ENCODE results near the gene MAP3K9. TPM values are rescaled to one million over a fixed set of nuclear protein-coding genes. Genes with fewer than 3 reads are reported as not detected.

The MAP3K9 gene
- total RNA-seq, 1 experiment from 2014 or later: 28.0 TPM

DNA sequence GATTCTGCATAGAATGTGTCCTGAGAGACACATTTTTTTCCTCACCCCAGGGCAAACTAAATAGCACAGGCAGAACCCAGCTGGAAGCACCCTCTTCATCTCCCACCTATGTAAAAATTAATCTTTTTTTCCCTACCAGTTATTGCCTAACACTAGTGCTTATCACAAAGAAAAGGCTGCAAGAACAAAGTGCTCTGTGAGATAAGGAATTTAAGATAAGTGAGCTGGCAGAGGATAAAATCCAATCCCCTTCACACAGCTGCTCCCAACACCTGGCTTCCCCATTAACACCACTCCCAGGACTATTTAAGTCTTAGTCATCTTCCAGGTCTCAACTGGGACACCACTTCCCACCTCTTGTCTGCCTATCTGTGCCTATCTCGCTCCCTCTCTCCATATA lies 92.4 kb downstream of the MAP3K9 start (continued):
- TF ChIP-seq ATF2 (CRISPR knock-in tag; IDR thresholded peaks at IDR 0.05; ENCODE audit: borderline replicate concordance, low read depth) (no peak), TEAD4 (CRISPR knock-in tag; IDR thresholded peaks at IDR 0.05) (no peak), CBFB (CRISPR knock-in tag; IDR thresholded peaks at IDR 0.05; ENCODE audit: low read depth) (no peak), ZNF512 (CRISPR knock-in tag; IDR thresholded peaks at IDR 0.05; ENCODE audit: borderline replicate concordance) (no peak)

GRCh38 chr14:70716483-70716882 lies 92.8 kb downstream of the MAP3K9 start:
- Mint-ChIP-seq H3K27ac (no peak overlapping the region), H3K4me3 (no peak overlapping the region), H3K36me3 (no peaks in the 10 kb centered on the region), H3K27me3 (ENCODE audit: low read depth) (no peaks in the 10 kb centered on the region), H3K4me1 (peaks cover 29% of the 10 kb centered on the region), H3K9me3 (no peaks in the 10 kb centered on the region)
- TF ChIP-seq MXD4 (CRISPR knock-in tag; IDR thresholded peaks at IDR 0.05; ENCODE audit: borderline replicate concordance) (no peak), ZBTB43 (CRISPR knock-in tag; IDR thresholded peaks at IDR 0.05) (no peak), ZNF232 (CRISPR knock-in tag; IDR thresholded peaks at IDR 0.05) (no peak), ZNF263 (CRISPR knock-in tag; IDR thresholded peaks at IDR 0.05; ENCODE audit: low read depth) (no peak), TEAD4 (CRISPR knock-in tag; IDR thresholded peaks at IDR 0.05) (no peak), PRRX2 (CRISPR knock-in tag; IDR thresholded peaks at IDR 0.05) (no peak), ETV6 (CRISPR knock-in tag; IDR thresholded peaks at IDR 0.05) (no peak)
- TF ChIP-seq, protein P1, sequence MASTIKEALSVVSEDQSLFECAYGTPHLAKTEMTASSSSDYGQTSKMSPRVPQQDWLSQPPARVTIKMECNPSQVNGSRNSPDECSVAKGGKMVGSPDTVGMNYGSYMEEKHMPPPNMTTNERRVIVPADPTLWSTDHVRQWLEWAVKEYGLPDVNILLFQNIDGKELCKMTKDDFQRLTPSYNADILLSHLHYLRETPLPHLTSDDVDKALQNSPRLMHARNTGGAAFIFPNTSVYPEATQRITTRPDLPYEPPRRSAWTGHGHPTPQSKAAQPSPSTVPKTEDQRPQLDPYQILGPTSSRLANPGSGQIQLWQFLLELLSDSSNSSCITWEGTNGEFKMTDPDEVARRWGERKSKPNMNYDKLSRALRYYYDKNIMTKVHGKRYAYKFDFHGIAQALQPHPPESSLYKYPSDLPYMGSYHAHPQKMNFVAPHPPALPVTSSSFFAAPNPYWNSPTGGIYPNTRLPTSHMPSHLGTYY (CRISPR knock-in tag; IDR thresholded peaks at IDR 0.05): no peak
- ChIA-PET POLR2A (interaction anchor here (0.6 kb wide), 2 partner anchors 7 to 86 kb away, joined by 4 to 7 read pairs; no protein-coding TSS in a partner anchor), CTCF (interaction anchor here (0.6 to 1.4 kb wide), 5 partner anchors 9 to 127 kb away, joined by 3 to 7 read pairs (median 4); partner anchors contain the start of gene MAP3K9)
- no peak for DNase-seq (ENCODE audit: low spot score)
- ATAC-seq: no peak

- CTCF ChIA-PET: interaction anchor here (0.6 to 2.4 kb wide), 36 partner anchors 9 to 316 kb away, joined by 3 to 20 read pairs (median 4); partner anchors contain the start of genes MAP3K9, PCNX1 and TTC9
- Mint-ChIP-seq H3K36me3 (no peaks in the 10 kb centered on the region), H3K4me1 (peaks cover 48% of the 10 kb centered on the region), H3K9me3 (no peaks in the 10 kb centered on the region), H3K27me3 (ENCODE audit: low read depth) (no peaks in the 10 kb centered on the region), H3K27ac (no peak overlapping the region), H3K4me3 (no peak overlapping the region)
- ATAC-seq (peak; percentile 18), DNase-seq (ENCODE audit: low spot score) (peak; percentile 44)
- TF ChIP-seq, protein P2, sequence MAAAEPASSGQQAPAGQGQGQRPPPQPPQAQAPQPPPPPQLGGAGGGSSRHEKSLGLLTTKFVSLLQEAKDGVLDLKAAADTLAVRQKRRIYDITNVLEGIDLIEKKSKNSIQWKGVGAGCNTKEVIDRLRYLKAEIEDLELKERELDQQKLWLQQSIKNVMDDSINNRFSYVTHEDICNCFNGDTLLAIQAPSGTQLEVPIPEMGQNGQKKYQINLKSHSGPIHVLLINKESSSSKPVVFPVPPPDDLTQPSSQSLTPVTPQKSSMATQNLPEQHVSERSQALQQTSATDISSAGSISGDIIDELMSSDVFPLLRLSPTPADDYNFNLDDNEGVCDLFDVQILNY (CRISPR knock-in tag; IDR thresholded peaks at IDR 0.05): no peak
- TF ChIP-seq FOXP1 (CRISPR knock-in tag; IDR thresholded peaks at IDR 0.05; ENCODE audit: borderline replicate concordance) (no peak), ELF4 (CRISPR knock-in tag; IDR thresholded peaks at IDR 0.05; ENCODE audit: low read depth) (no peak), IRF2 (CRISPR knock-in tag; IDR thresholded peaks at IDR 0.05; ENCODE audit: borderline replicate concordance, low read depth) (no peak)
- TF ChIP-seq, protein P3, sequence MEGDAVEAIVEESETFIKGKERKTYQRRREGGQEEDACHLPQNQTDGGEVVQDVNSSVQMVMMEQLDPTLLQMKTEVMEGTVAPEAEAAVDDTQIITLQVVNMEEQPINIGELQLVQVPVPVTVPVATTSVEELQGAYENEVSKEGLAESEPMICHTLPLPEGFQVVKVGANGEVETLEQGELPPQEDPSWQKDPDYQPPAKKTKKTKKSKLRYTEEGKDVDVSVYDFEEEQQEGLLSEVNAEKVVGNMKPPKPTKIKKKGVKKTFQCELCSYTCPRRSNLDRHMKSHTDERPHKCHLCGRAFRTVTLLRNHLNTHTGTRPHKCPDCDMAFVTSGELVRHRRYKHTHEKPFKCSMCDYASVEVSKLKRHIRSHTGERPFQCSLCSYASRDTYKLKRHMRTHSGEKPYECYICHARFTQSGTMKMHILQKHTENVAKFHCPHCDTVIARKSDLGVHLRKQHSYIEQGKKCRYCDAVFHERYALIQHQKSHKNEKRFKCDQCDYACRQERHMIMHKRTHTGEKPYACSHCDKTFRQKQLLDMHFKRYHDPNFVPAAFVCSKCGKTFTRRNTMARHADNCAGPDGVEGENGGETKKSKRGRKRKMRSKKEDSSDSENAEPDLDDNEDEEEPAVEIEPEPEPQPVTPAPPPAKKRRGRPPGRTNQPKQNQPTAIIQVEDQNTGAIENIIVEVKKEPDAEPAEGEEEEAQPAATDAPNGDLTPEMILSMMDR (IDR thresholded peaks at IDR 0.05): peak; percentile 38
- TF ChIP-seq, protein P4, sequence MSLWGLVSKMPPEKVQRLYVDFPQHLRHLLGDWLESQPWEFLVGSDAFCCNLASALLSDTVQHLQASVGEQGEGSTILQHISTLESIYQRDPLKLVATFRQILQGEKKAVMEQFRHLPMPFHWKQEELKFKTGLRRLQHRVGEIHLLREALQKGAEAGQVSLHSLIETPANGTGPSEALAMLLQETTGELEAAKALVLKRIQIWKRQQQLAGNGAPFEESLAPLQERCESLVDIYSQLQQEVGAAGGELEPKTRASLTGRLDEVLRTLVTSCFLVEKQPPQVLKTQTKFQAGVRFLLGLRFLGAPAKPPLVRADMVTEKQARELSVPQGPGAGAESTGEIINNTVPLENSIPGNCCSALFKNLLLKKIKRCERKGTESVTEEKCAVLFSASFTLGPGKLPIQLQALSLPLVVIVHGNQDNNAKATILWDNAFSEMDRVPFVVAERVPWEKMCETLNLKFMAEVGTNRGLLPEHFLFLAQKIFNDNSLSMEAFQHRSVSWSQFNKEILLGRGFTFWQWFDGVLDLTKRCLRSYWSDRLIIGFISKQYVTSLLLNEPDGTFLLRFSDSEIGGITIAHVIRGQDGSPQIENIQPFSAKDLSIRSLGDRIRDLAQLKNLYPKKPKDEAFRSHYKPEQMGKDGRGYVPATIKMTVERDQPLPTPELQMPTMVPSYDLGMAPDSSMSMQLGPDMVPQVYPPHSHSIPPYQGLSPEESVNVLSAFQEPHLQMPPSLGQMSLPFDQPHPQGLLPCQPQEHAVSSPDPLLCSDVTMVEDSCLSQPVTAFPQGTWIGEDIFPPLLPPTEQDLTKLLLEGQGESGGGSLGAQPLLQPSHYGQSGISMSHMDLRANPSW (CRISPR knock-in tag; conservative IDR thresholded peaks at IDR 0.05; ENCODE audit: low read depth): no peak
- TF ChIP-seq, protein P5, sequence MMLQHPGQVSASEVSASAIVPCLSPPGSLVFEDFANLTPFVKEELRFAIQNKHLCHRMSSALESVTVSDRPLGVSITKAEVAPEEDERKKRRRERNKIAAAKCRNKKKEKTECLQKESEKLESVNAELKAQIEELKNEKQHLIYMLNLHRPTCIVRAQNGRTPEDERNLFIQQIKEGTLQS (CRISPR knock-in tag; conservative IDR thresholded peaks at IDR 0.05): no peak
- POLR2A ChIA-PET: interaction anchor here (0.7 kb wide), 1 partner anchor 162 kb away, joined by 4 read pairs; no protein-coding TSS in a partner anchor
These were observed 95.2 kb downstream of the MAP3K9 start for GRCh38 chr14:70714055-70714550.

Measured in WTC11 (cell line).